DMS53 (cell line): Measurements from ENCODE around the gene ATXN1.
"Not testable (repeated sequence)": the region's sequence is repeated elsewhere in the genome, so short reads cannot be mapped to it uniquely, and the experiment has no call there.

ENCODE experiments used
- DNase-seq: peaks from one replicate; lab custom pipeline; 2025; lab: John Stamatoyannopoulos, UW

Gene ATXN1

DNA sequence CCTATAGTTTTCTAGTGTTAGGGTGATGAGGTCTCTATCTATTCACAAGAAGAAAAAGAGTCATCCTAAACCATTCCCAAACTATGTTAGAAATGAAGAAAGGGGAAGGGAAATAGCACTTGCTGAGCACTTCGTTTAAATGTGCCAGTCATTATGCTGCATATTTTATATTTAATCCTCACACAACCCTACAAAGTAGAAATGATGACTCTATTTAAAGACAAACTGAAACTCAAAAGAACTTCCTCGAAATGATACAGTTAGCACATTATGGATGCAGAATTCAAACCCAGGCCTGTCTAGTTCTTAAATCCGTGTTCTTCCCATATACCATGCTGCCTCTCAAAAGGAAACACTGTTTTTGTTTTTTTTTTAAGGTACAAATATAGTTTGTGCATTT, 348.3 kb downstream of the ATXN1 start:
- no peak for DNase-seq

DNA sequence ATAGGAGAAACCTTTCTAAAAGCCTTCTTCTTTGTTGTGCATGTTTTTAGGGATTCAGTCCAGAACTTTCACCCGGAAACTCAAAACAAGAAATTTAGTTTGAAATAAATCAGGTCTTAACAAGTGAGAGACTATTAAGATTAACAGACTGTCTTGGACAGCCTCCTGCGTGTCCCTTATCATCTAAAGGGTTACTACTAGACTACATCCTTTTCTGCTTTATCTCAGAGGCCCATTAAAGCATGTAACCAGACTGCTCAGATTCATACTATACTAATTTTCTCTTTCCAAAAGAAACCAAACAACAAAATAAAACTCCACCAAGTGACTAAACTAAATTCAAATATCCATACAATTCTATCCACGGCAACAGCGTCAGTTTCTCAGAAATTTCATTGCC, 349.1 kb downstream of the ATXN1 start:
- no peak for DNase-seq

DNA sequence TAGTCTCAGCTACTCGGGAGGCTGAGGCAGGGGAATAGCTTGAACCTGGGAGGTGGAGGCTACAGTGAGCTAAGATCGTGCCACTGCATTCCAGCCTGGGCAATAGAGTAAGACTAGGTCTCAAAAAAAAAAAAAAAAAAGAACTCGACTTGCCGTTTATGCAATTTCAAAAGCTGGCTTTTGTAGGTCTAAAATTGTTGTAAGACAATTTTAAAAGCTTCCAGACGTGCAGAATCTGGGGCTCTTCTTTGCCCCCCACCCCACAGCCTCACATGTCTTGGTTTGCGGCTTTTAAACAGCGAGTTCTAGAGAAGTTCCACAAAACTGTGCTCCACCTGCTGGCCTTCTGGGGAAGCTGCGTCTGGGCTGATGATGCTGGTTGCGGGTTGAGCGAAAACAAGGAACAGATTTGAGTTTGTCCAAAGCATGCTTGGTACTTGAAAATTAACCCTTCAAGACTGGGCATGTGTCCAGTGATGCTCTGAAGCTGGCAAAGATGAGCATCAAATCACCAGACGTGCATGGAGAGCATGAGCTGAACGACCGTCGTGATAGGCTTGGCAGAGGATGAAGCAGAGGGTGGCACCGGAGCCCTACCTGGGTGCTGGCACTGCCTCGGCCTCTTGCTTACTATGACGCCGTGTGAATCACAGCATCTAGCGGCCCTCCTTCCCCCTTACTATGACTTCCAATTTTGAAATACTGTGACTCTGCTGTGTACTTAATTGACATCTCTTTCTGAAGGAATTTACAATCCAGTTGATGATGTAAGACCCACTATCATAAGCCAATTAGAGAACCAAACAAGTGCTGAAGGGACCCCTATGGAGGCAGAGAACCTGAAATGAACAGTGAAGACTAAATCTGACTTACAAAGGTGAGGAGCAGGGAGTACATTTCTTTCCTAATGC, 351.5 kb downstream of the ATXN1 start:
- DNase-seq, result peak; percentile 38

DNA sequence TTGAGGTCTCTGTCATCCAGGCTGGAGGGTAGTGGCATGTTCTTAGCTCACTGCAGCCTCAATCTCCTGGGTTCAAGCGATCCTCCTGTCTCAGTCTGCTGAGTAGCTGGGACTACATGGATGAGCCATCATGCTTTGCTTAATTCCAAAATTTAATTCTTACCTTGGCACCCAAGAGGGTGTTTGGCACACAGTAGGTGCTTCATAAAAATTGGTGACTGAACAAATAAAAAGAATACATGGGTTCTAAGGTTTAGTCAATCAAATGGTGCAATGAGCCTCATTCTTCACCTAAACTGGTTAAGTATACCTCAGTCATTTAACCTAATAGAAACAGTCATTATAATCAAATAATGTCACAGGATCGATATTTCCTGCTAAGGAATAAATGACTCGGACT, 352.5 kb downstream of the ATXN1 start:
- DNase-seq, result no peak

DNA sequence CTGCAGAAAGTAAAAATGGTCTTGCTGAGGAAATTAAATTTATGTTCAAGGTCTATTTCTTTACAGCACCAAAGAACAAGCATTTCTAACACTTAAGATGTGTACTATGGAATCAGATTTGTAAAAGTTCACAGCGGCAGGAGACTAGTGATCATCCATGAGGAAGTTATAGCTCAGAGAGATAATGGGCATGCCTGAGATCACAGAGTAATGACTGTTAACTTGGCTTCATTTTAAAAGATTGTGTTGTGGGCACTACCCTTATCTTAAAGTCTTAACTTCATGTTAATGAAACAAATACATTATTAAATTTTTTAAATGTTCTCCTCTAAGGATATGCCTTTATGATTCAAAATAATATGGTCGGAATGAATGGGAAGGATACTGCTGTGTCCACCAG, 354.3 kb downstream of the ATXN1 start:
- no peak for DNase-seq

DNA sequence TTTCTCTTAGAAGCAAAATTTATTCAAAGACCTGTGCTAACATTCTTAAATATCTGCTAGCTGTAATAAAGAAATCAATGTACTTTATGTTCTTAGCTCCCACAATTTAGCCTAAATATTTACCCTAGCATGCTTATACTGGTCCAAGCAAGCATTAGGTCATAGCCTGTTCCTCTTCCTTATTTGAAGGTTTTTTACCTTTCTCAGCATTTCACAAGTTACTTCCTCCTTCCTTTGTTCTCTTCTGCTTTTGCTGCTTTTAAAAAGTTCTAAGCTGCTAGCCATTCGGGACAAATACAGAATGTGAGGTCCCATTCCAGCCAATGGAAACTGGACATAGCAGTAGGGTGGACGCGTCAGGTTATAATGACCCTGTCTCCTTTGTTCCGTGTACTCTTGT, 354.7 kb downstream of the ATXN1 start:
- DNase-seq, result peak; percentile 4

DNA sequence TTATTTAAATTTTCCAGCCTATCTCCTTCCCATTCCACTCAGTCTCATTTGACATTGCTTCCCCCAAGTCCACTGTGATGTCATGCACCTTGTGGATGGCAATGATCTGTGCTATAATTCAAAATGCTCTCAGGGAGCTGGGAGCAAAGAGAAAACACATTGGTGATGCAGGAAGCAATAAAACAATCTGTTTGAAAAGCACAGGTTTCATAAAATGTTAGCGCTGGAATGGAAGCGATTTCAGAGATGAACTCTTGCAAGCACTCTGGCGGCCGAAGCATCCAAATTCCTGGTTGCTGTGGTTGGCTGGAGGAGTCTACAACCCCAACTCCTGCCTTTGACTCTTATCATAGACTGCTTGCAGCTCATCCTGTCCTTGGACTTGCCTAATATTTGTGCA, 355.9 kb downstream of the ATXN1 start:
- DNase-seq, result no peak

DNA sequence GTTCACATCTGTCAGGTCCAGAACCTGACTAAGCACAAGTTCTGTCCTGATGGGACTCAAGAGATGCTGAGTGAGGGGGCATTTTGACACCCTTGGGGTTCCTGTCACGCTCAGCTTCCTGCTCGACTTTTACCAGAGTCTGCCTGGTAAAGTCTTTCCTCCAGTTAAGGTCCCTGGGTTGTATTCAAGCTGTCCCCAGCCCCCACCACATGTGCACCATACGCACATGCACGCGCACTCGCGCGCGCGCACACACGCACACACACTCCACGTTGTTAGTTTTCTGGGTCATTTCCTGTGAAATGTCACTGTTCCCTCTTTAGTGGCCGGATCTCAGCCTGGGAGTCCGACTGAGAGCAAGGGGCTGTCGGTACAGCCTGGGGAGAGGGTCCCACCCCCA, 356.8 kb downstream of the ATXN1 start:
- no peak for DNase-seq

DNA sequence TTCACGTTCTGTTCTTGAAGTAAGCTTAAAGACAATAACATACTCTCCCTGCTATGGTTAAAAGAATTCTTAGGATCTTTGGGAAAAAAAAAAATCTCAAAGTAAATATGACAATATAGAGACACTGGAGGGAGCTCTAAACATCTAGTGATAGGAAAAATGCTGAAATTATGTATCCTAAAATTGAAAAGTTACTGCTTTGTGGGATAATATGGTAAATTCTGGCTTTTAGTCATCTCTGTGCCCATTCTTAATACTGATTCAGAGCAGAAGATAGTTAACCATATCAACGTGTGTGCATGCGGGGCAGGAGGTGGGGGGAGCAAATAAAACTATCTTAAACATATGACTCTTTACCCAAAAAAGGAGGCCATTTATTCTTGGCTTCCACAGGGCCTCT, 357.4 kb downstream of the ATXN1 start:
- DNase-seq, result peak; percentile 12

DNA sequence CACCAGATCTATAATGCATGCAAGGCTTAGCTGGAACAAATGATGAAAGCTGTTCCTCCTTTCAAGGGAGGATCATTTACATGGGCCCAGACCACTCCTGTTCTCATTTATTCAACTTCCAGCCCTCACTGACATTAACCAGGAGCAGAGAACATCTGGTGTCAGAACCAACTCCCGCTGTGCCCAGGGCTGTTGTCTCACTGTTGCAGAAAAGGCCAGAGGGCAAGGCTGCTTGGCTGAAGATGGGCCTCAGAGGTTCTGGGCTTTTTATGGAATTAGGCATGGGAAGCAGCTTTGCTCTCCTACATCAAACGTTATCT, 358.7 kb downstream of the ATXN1 start:
- no peak for DNase-seq

DNA sequence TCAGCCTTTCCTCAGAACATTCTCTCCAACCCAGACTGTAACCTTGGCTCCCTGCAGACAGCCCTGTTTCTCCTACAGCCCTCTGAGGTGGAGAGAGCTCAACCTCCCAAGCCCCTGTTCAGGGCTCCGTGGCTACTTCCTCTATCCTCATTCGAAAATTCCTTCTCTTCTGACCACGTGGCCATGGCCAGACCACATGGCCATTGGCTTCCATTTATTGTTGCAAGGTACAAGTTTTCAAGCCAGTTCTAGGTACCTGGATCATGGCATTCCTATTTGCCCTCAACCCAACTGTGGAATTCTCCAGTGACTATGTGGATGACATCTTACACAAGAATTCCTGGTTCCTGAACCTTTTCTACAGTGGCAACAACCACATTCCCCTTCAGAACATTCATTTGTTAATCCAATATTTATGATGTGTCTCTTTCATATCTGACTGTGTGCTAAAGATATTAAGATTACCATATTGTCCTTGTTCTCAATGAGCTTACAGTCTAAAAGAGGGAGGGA, 361.0 kb downstream of the ATXN1 start:
- DNase-seq, result no peak

DNA sequence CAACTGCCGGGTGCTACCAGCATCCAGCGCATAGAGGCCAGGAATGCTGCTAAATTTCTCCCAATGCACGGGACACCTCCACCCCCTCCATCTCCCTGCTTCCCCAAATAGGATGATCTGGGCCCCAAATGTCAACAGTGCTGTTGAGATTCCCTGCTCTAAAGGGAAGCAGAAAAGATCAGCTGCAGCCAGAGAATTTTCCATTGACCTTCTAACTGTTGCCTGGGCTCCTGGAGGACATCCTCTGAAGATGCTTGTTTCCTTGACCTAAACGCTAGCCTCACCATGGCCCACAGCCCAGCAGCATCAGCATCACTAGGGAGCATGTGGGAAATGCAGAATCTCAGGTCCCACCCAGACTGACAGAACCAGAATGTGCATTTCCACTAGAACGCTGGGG, 361.6 kb downstream of the ATXN1 start:
- no peak for DNase-seq

DNA sequence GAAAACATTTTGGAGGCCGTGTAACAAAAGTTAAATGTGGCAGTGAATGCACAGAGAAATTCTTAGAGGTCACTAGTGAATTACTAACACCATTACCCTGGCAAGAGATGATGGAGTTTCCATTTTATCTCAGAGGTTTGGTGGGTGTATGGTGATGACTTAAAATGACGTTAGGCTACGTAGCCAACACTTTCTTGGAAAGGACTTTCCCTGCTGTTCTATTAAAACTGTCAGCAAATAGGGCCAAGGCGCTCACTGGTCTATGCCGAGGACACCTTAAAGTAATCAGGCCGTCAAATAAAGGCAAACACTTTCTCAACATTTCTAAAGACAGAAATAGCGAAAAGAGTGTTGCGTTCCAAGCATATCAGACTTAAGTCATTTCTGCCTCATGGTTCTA, 362.1 kb downstream of the ATXN1 start:
- no peak for DNase-seq

DNA sequence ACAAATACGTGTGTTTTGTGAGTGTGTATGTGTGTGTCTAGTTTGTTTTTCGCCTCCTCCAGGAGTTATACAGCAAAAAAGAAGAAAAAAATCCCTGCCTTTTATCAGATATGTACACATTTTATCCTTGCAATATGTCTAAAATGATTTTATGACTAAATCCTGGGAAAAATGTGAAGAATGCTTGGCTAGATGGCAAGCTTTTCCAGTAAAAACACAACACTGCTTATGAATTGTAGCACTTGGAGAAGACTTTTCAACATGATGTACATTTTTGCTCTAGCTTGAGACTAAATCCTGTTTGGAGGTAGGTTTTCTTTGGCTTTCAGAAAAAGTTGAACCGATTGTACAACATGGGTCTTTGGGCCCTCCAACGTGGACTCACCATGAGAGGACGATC, 362.7 kb downstream of the ATXN1 start:
- DNase-seq, result no peak

DNA sequence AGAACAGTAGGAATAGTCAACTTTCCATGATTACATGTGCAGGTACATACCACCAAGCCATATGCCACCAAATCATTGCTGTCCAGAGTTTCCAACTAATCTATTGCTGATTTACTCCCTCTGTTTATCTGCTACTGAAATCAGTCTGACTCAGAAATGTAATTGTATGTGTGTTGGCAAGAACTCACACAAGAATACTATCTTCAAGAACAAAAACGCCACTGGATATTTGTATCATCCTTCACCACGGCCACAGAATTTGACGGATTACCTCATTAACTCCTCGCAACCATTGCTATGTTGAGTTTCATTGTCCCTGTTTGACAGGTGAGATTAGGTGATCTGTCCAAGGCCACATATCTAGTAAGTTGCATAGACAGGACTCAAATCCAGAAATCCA, 363.6 kb downstream of the ATXN1 start:
- no peak for DNase-seq

DNA sequence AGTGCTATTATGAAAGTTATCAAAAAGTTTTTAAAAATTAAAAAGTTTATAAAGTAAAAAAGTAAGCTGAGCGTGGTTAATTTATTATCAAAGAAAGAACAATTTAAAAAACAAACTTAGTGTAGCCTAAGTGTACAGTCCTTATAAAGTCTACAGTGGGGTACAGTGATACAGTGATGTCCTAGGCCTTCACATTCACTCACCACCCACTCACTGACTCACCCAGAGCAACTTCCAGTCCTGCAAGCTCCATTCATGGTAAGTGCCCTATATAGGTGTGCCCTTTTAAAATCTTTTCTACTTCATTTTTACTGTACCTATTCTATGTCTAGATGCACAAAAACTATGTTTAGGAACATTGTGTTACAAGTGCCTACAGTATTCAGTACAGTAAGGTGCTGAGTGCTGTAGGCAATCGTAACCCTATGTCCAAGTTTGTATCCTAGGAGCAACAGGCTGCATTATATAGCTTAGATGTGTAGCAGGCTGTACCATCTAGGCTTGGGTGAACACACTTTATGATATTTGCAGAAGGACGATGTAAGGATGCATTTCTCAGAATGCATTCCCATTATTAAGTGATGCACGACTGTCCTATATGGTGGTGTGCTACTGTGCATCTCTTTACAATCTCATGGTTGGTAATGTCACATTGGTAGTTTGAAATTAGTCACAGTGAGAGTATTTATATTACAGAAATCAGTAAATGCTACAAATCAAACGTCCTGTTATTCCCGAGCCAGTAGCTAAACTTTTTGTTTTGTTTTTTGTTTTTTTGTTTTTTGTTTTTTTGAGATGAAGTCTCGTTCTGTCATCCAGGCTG, 364.6 kb downstream of the ATXN1 start:
- no peak for DNase-seq

DNA sequence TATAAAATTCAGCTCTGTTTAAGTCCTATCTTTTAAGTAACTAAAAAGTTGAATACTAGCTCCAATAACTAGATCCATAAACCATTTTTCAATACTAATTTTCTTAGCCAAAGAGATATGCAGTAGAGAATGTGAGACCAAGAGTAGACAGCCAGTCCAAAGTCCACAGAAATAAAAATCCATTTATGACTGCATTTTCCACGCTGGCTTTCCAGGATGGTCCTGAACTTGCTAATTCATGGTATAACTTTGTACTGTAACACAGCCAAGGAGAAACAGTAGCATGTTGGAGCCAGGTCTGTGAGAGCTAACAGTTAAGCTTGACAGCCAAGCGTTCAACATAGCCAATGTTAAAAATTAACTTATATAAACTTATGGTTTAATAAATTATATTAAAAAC, 366.6 kb downstream of the ATXN1 start:
- DNase-seq, result no peak

DNA sequence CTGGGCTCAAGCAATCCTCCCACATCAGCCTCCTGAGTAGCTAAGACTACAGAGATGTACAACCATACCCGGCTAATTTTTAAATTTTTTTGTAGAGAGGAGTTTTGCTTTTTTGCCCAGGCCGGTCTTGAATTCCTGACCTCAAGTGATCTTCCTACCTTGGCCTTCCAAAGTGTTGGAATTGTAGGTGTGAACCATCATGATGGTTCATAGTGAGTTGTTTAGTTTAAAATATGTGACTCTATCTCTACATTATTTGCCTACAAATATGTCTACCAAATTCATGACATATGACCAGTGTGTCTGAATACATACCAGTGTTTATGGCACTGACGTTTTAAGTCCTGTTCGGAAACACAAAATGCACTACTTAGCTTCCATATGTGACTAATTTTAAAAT, 367.9 kb downstream of the ATXN1 start:
- no peak for DNase-seq

DNA sequence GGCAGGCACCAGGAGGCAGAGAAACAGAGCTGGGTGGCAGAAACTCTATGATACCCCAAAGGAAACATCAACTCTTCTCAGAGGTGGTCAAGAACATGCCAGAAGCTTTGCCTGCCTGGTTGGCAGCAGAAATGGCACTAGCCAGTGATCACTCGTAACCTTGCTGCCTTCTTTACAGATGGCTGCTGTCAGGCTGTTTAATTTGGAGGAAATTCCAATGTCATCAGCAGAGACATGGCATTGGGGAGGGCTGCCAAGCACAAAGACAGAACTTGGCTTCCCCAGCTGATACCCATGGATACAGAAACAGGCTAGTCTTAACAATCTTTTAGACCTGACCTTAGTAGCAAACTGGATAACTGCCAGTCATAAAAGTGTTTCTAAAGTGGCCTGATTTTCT, 369.2 kb downstream of the ATXN1 start:
- DNase-seq, result no peak

DNA sequence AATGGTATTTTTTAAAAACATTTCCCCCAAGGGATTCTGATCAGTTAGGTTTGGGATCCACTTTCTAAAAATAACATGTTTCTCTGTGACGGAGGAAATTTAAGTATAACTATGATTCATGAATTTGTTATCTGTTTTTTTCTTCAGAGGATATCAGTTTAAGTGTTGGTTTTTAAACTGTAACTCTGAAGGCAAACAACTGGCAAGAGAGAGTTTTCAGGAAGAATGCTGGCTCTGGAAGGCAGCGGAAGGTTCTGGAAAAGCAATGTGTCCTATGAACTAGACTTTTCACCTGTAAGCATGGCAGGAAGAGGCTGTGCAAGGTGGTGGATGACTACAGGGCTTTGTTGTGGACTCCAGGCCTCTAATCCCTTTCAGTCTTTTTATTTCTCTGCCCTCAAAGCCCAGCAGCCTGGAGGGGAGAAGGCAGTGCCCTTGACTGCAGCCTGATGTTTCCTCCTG, 369.8 kb downstream of the ATXN1 start:
- DNase-seq, result no peak

DNA sequence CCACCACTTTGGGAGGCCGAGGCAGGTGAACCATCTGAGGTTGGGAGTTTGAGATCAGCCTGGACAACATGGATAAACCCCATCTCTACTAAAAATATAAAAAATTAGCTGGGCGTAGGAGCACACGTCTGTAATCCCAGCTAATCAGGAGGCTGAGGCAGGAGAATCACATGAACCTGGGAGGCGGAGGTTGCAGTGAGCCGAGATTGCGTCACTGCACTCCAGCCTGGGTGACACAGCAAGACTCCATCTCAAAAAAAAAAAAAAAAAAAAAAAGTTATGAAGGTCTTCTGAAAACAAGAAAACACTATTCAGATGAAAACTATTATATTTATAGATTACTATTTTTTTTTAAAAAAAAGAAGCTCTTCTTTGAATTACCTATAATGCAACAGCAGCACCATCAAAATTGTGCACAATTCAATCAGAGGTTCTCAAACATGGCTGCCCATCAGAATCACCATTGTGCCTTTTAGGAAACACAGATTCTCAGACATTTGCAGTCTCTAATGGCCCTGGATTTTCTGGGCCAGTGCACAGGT, 370.3 kb downstream of the ATXN1 start:
- DNase-seq, result not testable (repeated sequence)

DNA sequence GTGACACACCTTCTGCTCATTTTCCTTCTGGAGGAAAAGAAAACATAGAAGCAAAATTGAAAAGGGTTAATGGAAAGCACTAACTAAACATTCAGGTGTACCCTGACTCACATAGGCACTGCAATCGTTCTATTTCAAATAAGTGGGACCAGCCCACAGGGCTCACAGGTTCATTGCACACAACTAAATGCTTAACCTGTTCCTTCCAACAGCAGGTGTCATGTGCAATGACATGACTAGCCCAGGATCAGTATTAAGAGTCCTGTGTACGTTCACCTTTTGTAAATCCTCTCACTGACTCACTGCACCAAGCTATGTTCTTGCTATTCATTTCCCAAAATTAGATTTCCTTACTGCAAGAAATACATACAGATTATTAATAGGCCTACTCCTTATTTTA, 371.6 kb downstream of the ATXN1 start:
- no peak for DNase-seq

DNA sequence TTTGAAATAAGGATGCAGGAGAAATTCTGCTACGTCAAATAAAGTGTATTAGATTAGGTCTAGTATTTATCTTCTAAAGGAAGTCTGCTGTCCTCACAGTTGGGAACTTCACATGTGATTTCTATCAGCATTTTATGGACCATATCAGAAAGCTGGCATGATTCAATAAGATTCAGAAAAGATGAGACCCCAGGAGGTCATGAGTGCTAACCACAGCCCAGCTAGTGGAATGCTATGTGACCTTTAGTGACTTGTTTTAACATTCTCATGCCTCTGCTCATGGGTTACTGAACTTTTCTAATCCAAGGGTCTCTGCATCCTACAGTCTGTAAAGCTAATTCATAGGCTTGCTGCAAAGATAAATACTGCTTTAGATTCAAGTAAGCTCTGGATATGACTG, 372.8 kb downstream of the ATXN1 start:
- no peak for DNase-seq
